ENCODE measurements around the gene LRSAM1. TPM values are rescaled to one million over a fixed set of nuclear protein-coding genes. Genes with fewer than 3 reads are reported as not detected.

The LRSAM1 gene
- total and polyA plus RNA-seq, 9 of the 15 experiments (the other 6 are each of a cell fraction or from before 2014, with no cell fraction given) = 0.07 to 16.2 (median 4.7) TPM

GRCh38 chr9:127506814-127507750 lies 55.8 kb downstream of the LRSAM1 start (continued):
- TF ChIP-seq NR2C2 (CRISPR knock-in tag; IDR thresholded peaks at IDR 0.05) (0 out of 2 replicates have a peak, but pooled peaks have one; percentile 32), NR2C2 (tag; IDR thresholded peaks at IDR 0.05) (peak; percentile 73), ARID4B (CRISPR knock-in tag; IDR thresholded peaks at IDR 0.05) (0 out of 2 replicates have a peak, but pooled peaks have one; percentile 50), CBFB (CRISPR knock-in tag; IDR thresholded peaks at IDR 0.05) (peak; percentile 73), XRCC4 (IDR thresholded peaks at IDR 0.05; ENCODE audit: extremely low read depth, insufficient read depth, insufficient read length) (no peak), SMARCE1 (IDR thresholded peaks at IDR 0.05) (peak; percentile 92), OTX1 (CRISPR knock-in tag; IDR thresholded peaks at IDR 0.05) (no peak), FOSL1 (tag; conservative IDR thresholded peaks at IDR 0.05) (peak; percentile 96), SMARCC2 (IDR thresholded peaks at IDR 0.05; ENCODE audit: low read depth) (0 out of 2 replicates have a peak, but pooled peaks have one; percentile 36), TRIM24 (IDR thresholded peaks at IDR 0.05) (0 out of 4 replicates have a peak, but pooled peaks of 1 of the 2 experiments have one; percentile 22), CREBBP (IDR thresholded peaks at IDR 0.05; ENCODE audit: low read depth, low read length) (no peak), FOS (IDR thresholded peaks at IDR 0.05; ENCODE audit: extremely low read depth, insufficient read length) (peak; percentile 45), TFAP4 (CRISPR knock-in tag; IDR thresholded peaks at IDR 0.05; ENCODE audit: borderline replicate concordance) (peak; percentile 85), CCNT2 (IDR thresholded peaks at IDR 0.05; ENCODE audit: borderline replicate concordance, extremely low read depth, insufficient read length, low read depth, low read length) (peak; percentile 38), ATF7 (IDR thresholded peaks at IDR 0.05) (peak; percentile 39; the same call in 1 of the 2 replicates), ZFP36 (IDR thresholded peaks at IDR 0.05; ENCODE audit: low read depth, low read length, partially characterized antibody) (peak; percentile 89), HOMEZ (CRISPR knock-in tag; IDR thresholded peaks at IDR 0.05) (0 out of 2 replicates have a peak, but pooled peaks have one; percentile 11), CHCHD3 (CRISPR knock-in tag; IDR thresholded peaks at IDR 0.05) (no peak), ZNF766 (CRISPR knock-in tag; conservative IDR thresholded peaks at IDR 0.05) (peak; percentile 50; the same call in 1 of the 2 replicates), HDAC1 (IDR thresholded peaks at IDR 0.05) (0 out of 4 replicates have a peak, but pooled peaks of 1 of the 2 experiments have one; percentile 13)

Measured in K562 (cell line).